ENCODE data around the gene PRPF31.

DNA sequence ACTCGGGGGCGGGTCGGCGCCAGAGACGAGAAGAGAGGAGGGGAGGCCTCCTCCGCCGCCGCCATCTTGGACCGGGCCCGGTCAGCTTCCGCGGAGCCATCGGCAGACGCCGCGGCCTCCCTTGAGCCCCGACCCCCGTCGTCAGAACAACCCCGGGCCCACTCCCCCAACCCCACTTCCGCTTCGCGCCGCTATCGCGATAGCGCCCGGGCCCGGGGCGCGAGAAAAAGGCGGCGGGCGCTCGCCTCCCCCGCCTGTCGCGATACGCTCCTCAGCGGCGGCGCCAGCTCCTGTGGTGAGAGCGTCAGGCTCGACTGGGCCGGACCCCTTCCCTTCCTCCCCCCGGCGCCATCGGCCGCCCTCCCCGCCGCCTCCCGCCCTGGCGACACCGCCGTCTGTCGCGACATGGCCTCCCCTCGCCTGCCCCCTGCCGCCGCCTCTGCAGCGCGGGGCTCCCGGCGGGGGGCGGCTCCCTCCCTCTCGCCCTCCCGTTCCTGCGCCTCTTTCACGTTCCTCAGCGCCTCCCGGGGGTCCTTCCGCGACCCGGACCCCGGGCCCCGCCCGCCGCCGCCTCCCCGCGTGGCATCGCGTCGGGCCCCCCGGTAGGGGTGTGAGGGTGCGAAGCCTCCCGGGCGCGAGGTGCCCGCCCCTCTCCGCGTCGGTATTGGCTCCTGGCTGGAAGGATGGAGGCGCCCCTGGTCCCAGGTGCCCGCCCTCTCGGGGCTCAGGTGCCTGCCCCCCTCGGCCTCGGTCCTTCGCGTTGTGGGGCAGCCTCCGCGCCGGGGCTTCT lies 22.3 kb downstream of the PRPF31 start, which contains the start of gene CNOT3:
- TF ChIP-seq POLR2A (IDR thresholded peaks at IDR 0.05), result peak; percentile 77
- TF ChIP-seq, protein P1, sequence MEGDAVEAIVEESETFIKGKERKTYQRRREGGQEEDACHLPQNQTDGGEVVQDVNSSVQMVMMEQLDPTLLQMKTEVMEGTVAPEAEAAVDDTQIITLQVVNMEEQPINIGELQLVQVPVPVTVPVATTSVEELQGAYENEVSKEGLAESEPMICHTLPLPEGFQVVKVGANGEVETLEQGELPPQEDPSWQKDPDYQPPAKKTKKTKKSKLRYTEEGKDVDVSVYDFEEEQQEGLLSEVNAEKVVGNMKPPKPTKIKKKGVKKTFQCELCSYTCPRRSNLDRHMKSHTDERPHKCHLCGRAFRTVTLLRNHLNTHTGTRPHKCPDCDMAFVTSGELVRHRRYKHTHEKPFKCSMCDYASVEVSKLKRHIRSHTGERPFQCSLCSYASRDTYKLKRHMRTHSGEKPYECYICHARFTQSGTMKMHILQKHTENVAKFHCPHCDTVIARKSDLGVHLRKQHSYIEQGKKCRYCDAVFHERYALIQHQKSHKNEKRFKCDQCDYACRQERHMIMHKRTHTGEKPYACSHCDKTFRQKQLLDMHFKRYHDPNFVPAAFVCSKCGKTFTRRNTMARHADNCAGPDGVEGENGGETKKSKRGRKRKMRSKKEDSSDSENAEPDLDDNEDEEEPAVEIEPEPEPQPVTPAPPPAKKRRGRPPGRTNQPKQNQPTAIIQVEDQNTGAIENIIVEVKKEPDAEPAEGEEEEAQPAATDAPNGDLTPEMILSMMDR (IDR thresholded peaks at IDR 0.05), result no peak
